ENCODE data around the gene CZIB. TPM values are rescaled to one million over a fixed set of nuclear protein-coding genes. Genes with fewer than 3 reads are reported as not detected.

Gene CZIB
- total and polyA plus RNA-seq, 2 of the 4 experiments (the other 2 are of a cell fraction) = 41.0 to 58.9 TPM

DNA sequence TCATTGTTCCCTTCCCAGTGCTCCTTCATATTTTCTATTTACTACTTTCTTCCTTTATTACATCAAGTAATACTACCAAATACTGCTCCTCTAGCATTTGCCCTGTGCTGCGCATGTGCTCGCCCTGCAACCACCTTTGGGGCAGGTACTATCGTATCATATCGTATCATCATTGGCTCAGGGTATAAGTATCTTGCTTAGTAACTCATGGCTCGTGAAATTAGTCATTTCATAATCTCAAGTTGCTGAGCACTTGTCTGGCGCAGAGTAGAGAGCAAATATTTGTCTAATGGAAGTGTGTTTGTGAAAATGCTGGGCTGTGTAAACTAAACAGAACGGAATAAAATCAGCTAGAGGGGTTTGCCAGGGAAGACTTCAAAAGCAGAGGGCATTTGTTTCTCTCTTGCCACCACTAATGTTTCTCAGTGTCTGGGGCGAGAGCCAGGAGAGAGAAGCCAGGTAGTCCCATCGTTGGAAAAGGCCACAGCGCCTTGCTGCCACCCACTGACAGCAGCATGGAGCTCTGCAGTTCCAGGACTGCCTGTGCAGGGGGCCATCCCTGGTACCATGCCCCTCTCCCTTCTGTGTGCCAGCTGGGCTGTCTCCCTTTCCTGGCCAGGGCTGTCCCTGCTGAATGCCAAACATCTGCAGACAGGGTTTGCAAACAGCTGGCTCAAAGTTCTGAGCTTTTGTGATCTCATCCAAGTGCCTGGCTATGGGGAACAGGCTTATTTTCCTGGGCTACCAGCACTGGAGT is 43.8 kb downstream of the CZIB start:
- Histone ChIP-seq H3K36me3 (ENCODE audit: control insufficient read depth, insufficient read depth, low read length) (no peaks in the 10 kb centered on the region), H3K79me1 (ENCODE audit: low read depth in 1 of 2, low read length in 2 of 2) (no peaks in the 10 kb centered on the region), H2BK5ac (ENCODE audit: low read depth, low read length, poor library complexity, severe bottlenecking) (peak overlapping the region; percentile 55), H2BK20ac (ENCODE audit: low read depth, low read length) (peak overlapping the region; percentile 83), H3K27ac (ENCODE audit: insufficient read depth, low read length) (peak overlapping the region; percentile 70; the same call in 1 of the 2 replicates), H2AFZ (replicated peaks; ENCODE audit: low read length, poor library complexity) (peak overlapping the region; percentile 56), H3K4me2 (ENCODE audit: low read depth, low read length) (peak overlapping the region; percentile 23), H4K5ac (ENCODE audit: low read depth, low read length) (peak overlapping the region; percentile 50), H3K9me3 (ENCODE audit: control insufficient read depth, insufficient read depth, low read length) (no peaks in the 10 kb centered on the region), H3K9ac (ENCODE audit: low read depth, low read length) (no peak overlapping the region), H3K4me3 (ENCODE audit: insufficient read depth, low read depth, low read length) (no peak overlapping the region), H3K4ac (ENCODE audit: low read depth, low read length) (peak overlapping the region; percentile 73), H2AK5ac (ENCODE audit: low read depth, low read length) (peak overlapping the region; percentile 85; the same call in 1 of the 2 replicates), H3K4me1 (ENCODE audit: control insufficient read depth, insufficient read depth, low read length) (peaks cover 41% of the 10 kb centered on the region), H4K8ac (ENCODE audit: low read depth in 2 of 2, low read length in 2 of 2) (peak overlapping the region; percentile 61 to 86; a peak in 3 of 4 replicates), H4K91ac (ENCODE audit: insufficient read depth, low read depth, low read length) (peak overlapping the region; percentile 84), H3K18ac (ENCODE audit: low read depth, low read length) (peak overlapping the region; percentile 44), H3K56ac (ENCODE audit: extremely low read depth, insufficient read depth, low read length) (no peak overlapping the region; the same call in 1 of the 2 replicates), H3K9me1 (ENCODE audit: insufficient read depth, low read length) (peaks cover 46% of the 10 kb centered on the region), H3K14ac (replicated peaks; ENCODE audit: low read depth, low read length) (peak overlapping the region; percentile 47; the same call in 1 of the 2 replicates), H2AK9ac (replicated peaks; ENCODE audit: low read depth, low read length, poor library complexity) (peak overlapping the region; percentile 32), H4K20me1 (ENCODE audit: insufficient read depth, low read length) (no peaks in the 10 kb centered on the region), H2BK15ac (ENCODE audit: low read depth, low read length) (peak overlapping the region; percentile 37; the same call in 2 of the 3 replicates), H3K23ac (ENCODE audit: low read depth, low read length) (0 out of 2 replicates have a peak overlapping the region, but pooled peaks have one; percentile 24), H3K27me3 (ENCODE audit: control insufficient read depth, insufficient read depth, low read length) (no peaks in the 10 kb centered on the region), H2BK120ac (ENCODE audit: low read depth, low read length) (peak overlapping the region; percentile 81)
- dilution Hi-C loops (cut with HindIII; ENCODE audit: low sequenced_read_pairs, unreplicated experiment) = no loop called here
- BruUV-seq (replicated peaks) = no TSS peak
- CTCF ChIA-PET = interaction anchor here (0.8 to 1.3 kb wide), 3 partner anchors 10 to 275 kb away, joined by 3 to 4 read pairs (median 3); no protein-coding TSS in a partner anchor
- in situ Hi-C loops (cut with MboI; ENCODE audit: low sequenced_read_pairs) = no loop called here
- ATAC-seq (ENCODE audit: low read depth) = peak; percentile 58
- 15% methylated on average over 7 of the region's 10 CpGs; no CpG with 5 or more reads in 1 of the 2 experiments for WGBS, 2 experiments (ENCODE audit: extremely low coverage in 2 of 2, insufficient read length in 1 of 2)
- POLR2A ChIA-PET (ENCODE audit: unreplicated experiment) = interaction anchor here (0.5 kb wide), 1 partner anchor 138 kb away, joined by 3 read pairs; no protein-coding TSS in a partner anchor
- intact Hi-C loops (cut with micrococcal nuclease) = loop anchor here (1.0 kb wide), 1 partner anchor 30 kb away; no protein-coding TSS in a partner anchor
- DNase-seq = peak; percentile 59
- TF ChIP-seq RCOR1 (IDR thresholded peaks at IDR 0.05; ENCODE audit: insufficient replicate concordance, low read length) (no peak), MXI1 (IDR thresholded peaks at IDR 0.05; ENCODE audit: borderline replicate concordance, low read depth, low read length) (no peak), RAD21 (IDR thresholded peaks at IDR 0.05; ENCODE audit: low read length) (peak; percentile 31; the same call in 1 of the 2 replicates), BHLHE40 (IDR thresholded peaks at IDR 0.05; ENCODE audit: low read depth, low read length) (no peak), CHD1 (IDR thresholded peaks at IDR 0.05; ENCODE audit: low read depth, low read length) (no peak), CEBPB (IDR thresholded peaks at IDR 0.05; ENCODE audit: low read depth, low read length) (0 out of 2 replicates have a peak, but pooled peaks have one; percentile 9), POLR2A (IDR thresholded peaks at IDR 0.05; ENCODE audit: low read depth, low read length) (no peak), NFE2L2 (IDR thresholded peaks at IDR 0.05; ENCODE audit: low read depth, low read length) (no peak), FOS (IDR thresholded peaks at IDR 0.05; ENCODE audit: low read depth, low read length) (no peak), SMC3 (IDR thresholded peaks at IDR 0.05; ENCODE audit: low read depth, low read length) (0 out of 2 replicates have a peak, but pooled peaks have one; percentile 17)
- TF ChIP-seq, protein P1, sequence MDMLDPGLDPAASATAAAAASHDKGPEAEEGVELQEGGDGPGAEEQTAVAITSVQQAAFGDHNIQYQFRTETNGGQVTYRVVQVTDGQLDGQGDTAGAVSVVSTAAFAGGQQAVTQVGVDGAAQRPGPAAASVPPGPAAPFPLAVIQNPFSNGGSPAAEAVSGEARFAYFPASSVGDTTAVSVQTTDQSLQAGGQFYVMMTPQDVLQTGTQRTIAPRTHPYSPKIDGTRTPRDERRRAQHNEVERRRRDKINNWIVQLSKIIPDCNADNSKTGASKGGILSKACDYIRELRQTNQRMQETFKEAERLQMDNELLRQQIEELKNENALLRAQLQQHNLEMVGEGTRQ (IDR thresholded peaks at IDR 0.05; ENCODE audit: low read depth, low read length) = no peak
- TF ChIP-seq, protein P2, sequence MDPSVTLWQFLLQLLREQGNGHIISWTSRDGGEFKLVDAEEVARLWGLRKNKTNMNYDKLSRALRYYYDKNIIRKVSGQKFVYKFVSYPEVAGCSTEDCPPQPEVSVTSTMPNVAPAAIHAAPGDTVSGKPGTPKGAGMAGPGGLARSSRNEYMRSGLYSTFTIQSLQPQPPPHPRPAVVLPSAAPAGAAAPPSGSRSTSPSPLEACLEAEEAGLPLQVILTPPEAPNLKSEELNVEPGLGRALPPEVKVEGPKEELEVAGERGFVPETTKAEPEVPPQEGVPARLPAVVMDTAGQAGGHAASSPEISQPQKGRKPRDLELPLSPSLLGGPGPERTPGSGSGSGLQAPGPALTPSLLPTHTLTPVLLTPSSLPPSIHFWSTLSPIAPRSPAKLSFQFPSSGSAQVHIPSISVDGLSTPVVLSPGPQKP (IDR thresholded peaks at IDR 0.05; ENCODE audit: borderline replicate concordance, low read depth, low read length) = no peak
- TF ChIP-seq, protein P3, sequence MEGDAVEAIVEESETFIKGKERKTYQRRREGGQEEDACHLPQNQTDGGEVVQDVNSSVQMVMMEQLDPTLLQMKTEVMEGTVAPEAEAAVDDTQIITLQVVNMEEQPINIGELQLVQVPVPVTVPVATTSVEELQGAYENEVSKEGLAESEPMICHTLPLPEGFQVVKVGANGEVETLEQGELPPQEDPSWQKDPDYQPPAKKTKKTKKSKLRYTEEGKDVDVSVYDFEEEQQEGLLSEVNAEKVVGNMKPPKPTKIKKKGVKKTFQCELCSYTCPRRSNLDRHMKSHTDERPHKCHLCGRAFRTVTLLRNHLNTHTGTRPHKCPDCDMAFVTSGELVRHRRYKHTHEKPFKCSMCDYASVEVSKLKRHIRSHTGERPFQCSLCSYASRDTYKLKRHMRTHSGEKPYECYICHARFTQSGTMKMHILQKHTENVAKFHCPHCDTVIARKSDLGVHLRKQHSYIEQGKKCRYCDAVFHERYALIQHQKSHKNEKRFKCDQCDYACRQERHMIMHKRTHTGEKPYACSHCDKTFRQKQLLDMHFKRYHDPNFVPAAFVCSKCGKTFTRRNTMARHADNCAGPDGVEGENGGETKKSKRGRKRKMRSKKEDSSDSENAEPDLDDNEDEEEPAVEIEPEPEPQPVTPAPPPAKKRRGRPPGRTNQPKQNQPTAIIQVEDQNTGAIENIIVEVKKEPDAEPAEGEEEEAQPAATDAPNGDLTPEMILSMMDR (conservative IDR thresholded peaks at IDR 0.05; ENCODE audit: low read depth, low read length) = peak; percentile 38

All from IMR-90 (cell line).